Neural progenitor cell (in vitro differentiated cells): ENCODE measurements around the gene ANKAR. TPM values are rescaled to one million over a fixed set of nuclear protein-coding genes. Genes with fewer than 3 reads are reported as not detected.

ENCODE experiments used
- DNase-seq: peaks from one replicate; pipeline ENCODE4 v3.0.0-alpha.2; 2016; ENCODE audit warnings: low spot score
- H2AFZ ChIP-seq: fragments of 200-600 bp; sonication (generic); replicated peaks from 2 replicates; pipeline ENCODE4 v1.6.1; 2016; ENCODE audit warnings: antibody characterized with exemption
- H3F3A ChIP-seq: fragments of 200-600 bp; sonication (generic); 2 replicates; pipeline ENCODE4 v1.6.1; 2016; ENCODE audit warnings: antibody characterized with exemption, low read depth
- H3K27ac ChIP-seq: fragments of 200-600 bp; sonication (generic); 2 replicates; pipeline ENCODE4 v1.5.1; 2016; ENCODE audit warnings: mild to moderate bottlenecking
- H3K27me3 ChIP-seq: fragments of 200-600 bp; sonication (generic); 2 replicates; pipeline ENCODE4 v1.6.1; 2016; ENCODE audit warnings: mild to moderate bottlenecking, moderate library complexity
- H3K36me3 ChIP-seq: fragments of 200-600 bp; sonication (generic); 2 replicates; pipeline ENCODE4 v1.5.1; 2016
- H3K4me1 ChIP-seq: fragments of 200-600 bp; sonication (generic); 2 replicates; pipeline ENCODE4 v1.6.1; 2016; ENCODE audit warnings: mixed run types
- H3K4me2 ChIP-seq: fragments of 200-600 bp; sonication (generic); 2 replicates; pipeline ENCODE4 v1.6.1; 2016
- H3K4me3 ChIP-seq: fragments of 200-600 bp; sonication (generic); 2 replicates; pipeline ENCODE4 v1.5.1; 2016
- H3K79me2 ChIP-seq: fragments of 200-600 bp; sonication (generic); 2 replicates; pipeline ENCODE4 v1.6.1; 2016; ENCODE audit warnings: low read depth
- H3K9ac ChIP-seq: fragments of 200-600 bp; sonication (generic); 2 replicates; pipeline ENCODE4 v1.6.1; 2016
- H3K9me3 ChIP-seq: fragments of 200-600 bp; sonication (generic); 2 replicates; pipeline ENCODE4 v1.5.1; 2016; ENCODE audit warnings: low read depth
- H4K20me1 ChIP-seq: fragments of 200-600 bp; sonication (generic); 2 replicates; pipeline ENCODE4 v1.6.1; 2016; ENCODE audit warnings: low read depth
- H3K27ac Mint-ChIP-seq: 3 replicates; pipeline ENCODE4 v1.8.0; 2021; ENCODE audit warnings: mixed read lengths
- H3K27me3 Mint-ChIP-seq: 2 replicates; pipeline ENCODE4 v1.8.0; 2022; ENCODE audit warnings: low read depth, mild to moderate bottlenecking, inconsistent platforms, moderate library complexity, mixed read lengths; ENCODE audit not compliant: insufficient read depth
- H3K36me3 Mint-ChIP-seq: 3 replicates; pipeline ENCODE4 v1.8.0; 2021; ENCODE audit warnings: mixed read lengths
- H3K4me1 Mint-ChIP-seq: 3 replicates; pipeline ENCODE4 v1.8.0; 2021; ENCODE audit warnings: mixed read lengths
- H3K4me3 Mint-ChIP-seq: 3 replicates; pipeline ENCODE4 v1.8.0; 2021; ENCODE audit warnings: mild to moderate bottlenecking, moderate library complexity, mixed read lengths
- H3K9me3 Mint-ChIP-seq: 3 replicates; pipeline ENCODE4 v1.8.0; 2020; ENCODE audit warnings: mixed read lengths
- EZH2 ChIP-seq: fragments of 200-600 bp; sonication (generic); IDR thresholded peaks from 2 replicates; pipeline ENCODE4 v1.6.1; 2017; ENCODE audit warnings: antibody characterized with exemption, mild to moderate bottlenecking, moderate library complexity
- EZH2phosphoT487 ChIP-seq: fragments of 200-600 bp; sonication (generic); IDR thresholded peaks from 2 replicates; pipeline ENCODE4 v1.6.1; 2017; ENCODE audit warnings: antibody characterized with exemption
- total RNA-seq: library from RNA; depleted of rRNA; stranded (reverse); fragments of >200 nt; gene quantifications from 2 replicates; pipeline ENCODE4 v1.2.3, GENCODE V29; 2015; ENCODE audit warnings: low replicate concordance
- TF ChIP-seq, protein P1 (sequence below): fragments of 200-600 bp; sonication (generic); IDR thresholded peaks from 2 replicates; pipeline ENCODE4 v1.5.1; 2017; ENCODE audit warnings: antibody characterized with exemption, mild to moderate bottlenecking

ANKAR gene
- total RNA-seq, 1 donor from 2014 or later = 12.0 TPM

DNA sequence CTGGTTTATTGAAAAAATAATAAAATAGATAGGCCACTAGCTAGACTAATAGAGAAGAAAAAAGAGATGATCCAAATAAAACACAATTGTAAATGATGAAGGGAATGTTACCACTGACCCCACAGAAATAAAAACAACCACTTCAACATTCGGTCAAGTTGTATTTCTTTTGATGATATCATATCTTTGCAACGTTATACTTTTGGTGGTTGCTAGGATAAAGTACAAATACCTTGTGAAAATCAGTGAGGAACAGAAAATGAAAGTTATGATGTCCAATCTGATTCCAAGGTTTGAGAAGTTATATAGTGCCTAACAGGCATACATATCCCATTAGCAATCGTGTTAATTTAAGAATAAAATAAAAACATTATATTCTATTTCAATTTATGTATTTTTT, 19.8 kb upstream of the ANKAR start:
- H3K4me1 Mint-ChIP-seq = no peaks in the 10 kb centered on the region
- Histone ChIP-seq H3K36me3 (no peaks in the 10 kb centered on the region), H3K79me2 (no peaks in the 10 kb centered on the region), H4K20me1 (no peaks in the 10 kb centered on the region), H3K9me3 (no peaks in the 10 kb centered on the region), H3K4me1 (no peaks in the 10 kb centered on the region), H3K9ac (no peak overlapping the region), H3K4me2 (no peak overlapping the region), H3F3A (no peaks in the 10 kb centered on the region), H3K27ac (no peak overlapping the region), H3K4me3 (no peak overlapping the region), H2AFZ (no peak overlapping the region), H3K27me3 (no peaks in the 10 kb centered on the region)
- peaks cover 13% of the 10 kb centered on the region for H3K9me3 Mint-ChIP-seq
- no peak for TF ChIP-seq EZH2phosphoT487
- TF ChIP-seq EZH2 = no peak
- TF ChIP-seq, protein P1, sequence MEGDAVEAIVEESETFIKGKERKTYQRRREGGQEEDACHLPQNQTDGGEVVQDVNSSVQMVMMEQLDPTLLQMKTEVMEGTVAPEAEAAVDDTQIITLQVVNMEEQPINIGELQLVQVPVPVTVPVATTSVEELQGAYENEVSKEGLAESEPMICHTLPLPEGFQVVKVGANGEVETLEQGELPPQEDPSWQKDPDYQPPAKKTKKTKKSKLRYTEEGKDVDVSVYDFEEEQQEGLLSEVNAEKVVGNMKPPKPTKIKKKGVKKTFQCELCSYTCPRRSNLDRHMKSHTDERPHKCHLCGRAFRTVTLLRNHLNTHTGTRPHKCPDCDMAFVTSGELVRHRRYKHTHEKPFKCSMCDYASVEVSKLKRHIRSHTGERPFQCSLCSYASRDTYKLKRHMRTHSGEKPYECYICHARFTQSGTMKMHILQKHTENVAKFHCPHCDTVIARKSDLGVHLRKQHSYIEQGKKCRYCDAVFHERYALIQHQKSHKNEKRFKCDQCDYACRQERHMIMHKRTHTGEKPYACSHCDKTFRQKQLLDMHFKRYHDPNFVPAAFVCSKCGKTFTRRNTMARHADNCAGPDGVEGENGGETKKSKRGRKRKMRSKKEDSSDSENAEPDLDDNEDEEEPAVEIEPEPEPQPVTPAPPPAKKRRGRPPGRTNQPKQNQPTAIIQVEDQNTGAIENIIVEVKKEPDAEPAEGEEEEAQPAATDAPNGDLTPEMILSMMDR = no peak
- no peaks in the 10 kb centered on the region for H3K36me3 Mint-ChIP-seq
- no peak for DNase-seq
- H3K27ac Mint-ChIP-seq = no peak overlapping the region
- no peak overlapping the region for H3K4me3 Mint-ChIP-seq
- H3K27me3 Mint-ChIP-seq = peaks cover 5% of the 10 kb centered on the region

DNA sequence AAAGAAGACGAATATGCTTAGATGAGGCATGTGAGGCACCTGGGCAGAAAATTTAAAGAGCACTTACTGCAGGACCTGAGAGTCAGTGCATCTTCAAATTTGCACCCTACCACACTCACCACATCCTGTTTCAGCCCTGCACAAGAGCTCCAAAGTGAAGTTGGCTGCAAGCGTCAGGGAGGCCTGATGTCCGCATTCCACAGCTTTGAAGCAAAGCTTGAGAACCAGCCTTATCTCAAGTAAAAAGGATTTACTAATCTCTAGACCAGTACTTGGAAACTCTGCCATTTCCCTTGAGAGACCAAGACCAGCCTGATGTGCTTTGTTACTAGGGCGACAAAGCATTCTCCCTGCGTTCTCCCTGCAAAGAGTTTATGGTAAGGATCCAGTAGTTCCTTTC, 16.6 kb upstream of the ANKAR start:
- H3K4me3 Mint-ChIP-seq = no peak overlapping the region
- no peaks in the 10 kb centered on the region for H3K27me3 Mint-ChIP-seq
- H3K9ac ChIP-seq = no peak overlapping the region
- H2AFZ ChIP-seq = peak overlapping the region; percentile 77
- H4K20me1 ChIP-seq = peaks cover 3% of the 10 kb centered on the region
- peaks cover under 1% of the 10 kb centered on the region for H3K4me1 Mint-ChIP-seq
- H3K27me3 ChIP-seq = no peaks in the 10 kb centered on the region
- DNase-seq = no peak
- no peaks in the 10 kb centered on the region for H3K9me3 ChIP-seq
- H3K27ac Mint-ChIP-seq = no peak overlapping the region
- TF ChIP-seq EZH2 (no peak), EZH2phosphoT487 (no peak)
- TF ChIP-seq, protein P1 = no peak
- H3F3A ChIP-seq = no peaks in the 10 kb centered on the region
- H3K36me3 Mint-ChIP-seq = no peaks in the 10 kb centered on the region
- no peak overlapping the region for H3K4me2 ChIP-seq
- H3K4me3 ChIP-seq = no peak overlapping the region
- peaks cover 6% of the 10 kb centered on the region for H3K4me1 ChIP-seq
- peaks cover 16% of the 10 kb centered on the region for H3K79me2 ChIP-seq
- peaks cover 4% of the 10 kb centered on the region for H3K9me3 Mint-ChIP-seq
- no peak overlapping the region for H3K27ac ChIP-seq
- H3K36me3 ChIP-seq = no peaks in the 10 kb centered on the region

DNA sequence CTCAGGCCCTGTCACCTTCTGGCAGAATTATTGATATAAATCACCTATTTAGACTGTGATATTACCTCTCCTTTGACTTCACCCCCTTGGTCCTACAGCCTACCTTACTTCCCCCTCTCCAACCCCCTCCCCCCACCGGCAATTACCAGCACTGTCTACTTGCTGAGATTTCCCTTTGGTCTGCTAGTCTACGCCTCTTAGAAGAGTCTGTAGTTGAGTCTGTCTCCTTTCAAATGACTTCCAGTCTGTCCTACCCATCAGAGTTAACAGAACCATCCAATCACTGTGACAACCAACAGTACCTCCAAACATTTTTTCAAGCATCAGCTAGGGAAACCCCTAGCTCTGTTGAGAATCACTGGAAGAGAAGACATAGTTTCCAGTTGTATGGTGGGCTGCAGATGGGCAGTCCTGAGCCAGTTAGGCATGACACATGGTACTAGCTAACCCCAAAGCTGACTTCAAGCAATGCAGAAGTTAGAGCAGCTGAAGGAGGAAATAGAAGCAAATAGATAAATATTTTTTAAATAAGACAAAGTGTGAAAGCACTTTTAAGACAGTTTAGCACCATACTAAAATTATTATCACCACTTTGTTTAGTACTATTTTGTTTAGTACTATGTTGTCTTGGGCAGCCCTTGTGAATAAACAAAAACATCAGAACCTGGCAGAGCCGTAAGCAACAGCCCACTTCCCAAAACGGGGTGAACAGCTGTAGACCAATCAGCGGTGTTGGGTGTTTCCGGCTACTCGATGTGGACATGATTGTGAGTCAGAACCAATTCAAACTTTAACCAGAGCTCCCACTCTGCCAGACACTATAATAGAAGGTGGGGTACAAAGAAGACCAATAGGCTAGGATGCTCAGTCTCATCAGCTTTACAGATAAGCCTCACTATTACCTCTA, 15.9 kb upstream of the ANKAR start:
- Histone ChIP-seq H3K27me3 (no peaks in the 10 kb centered on the region), H3K4me2 (no peak overlapping the region), H2AFZ (peak overlapping the region; percentile 77), H4K20me1 (peaks cover 3% of the 10 kb centered on the region), H3K27ac (no peak overlapping the region), H3K9me3 (no peaks in the 10 kb centered on the region), H3K9ac (no peak overlapping the region), H3K4me3 (no peak overlapping the region), H3K79me2 (peaks cover 23% of the 10 kb centered on the region), H3F3A (no peaks in the 10 kb centered on the region), H3K36me3 (no peaks in the 10 kb centered on the region), H3K4me1 (peaks cover 6% of the 10 kb centered on the region)
- H3K4me1 Mint-ChIP-seq = peaks cover 5% of the 10 kb centered on the region
- no peak overlapping the region for H3K27ac Mint-ChIP-seq
- no peak for DNase-seq
- peaks cover 4% of the 10 kb centered on the region for H3K9me3 Mint-ChIP-seq
- no peaks in the 10 kb centered on the region for H3K27me3 Mint-ChIP-seq
- no peaks in the 10 kb centered on the region for H3K36me3 Mint-ChIP-seq
- TF ChIP-seq, protein P1 = no peak
- TF ChIP-seq EZH2phosphoT487 (no peak), EZH2 (no peak)
- no peak overlapping the region for H3K4me3 Mint-ChIP-seq
